ENCODE data around the gene ARMC2. TPM values are rescaled to one million over a fixed set of nuclear protein-coding genes. Genes with fewer than 3 reads are reported as not detected.
"Not testable (repeated sequence)": the region's sequence is repeated elsewhere in the genome, so short reads cannot be mapped to it uniquely, and the experiment has no call there.

The ARMC2 gene
- total and polyA plus RNA-seq, 2 of the 8 experiments (the other 6 are each of a cell fraction or from before 2014, with no cell fraction given) = 1.6 to 4.4 TPM

GRCh38 chr6:108865751-108866286 is 17.6 kb downstream of the ARMC2 start:
- H3K18ac ChIP-seq (ENCODE audit: extremely low read depth, low read length); H3K4me1 ChIP-seq (replicated peaks in 1 of 4; ENCODE audit: control insufficient read depth in 3 of 4, insufficient read depth in 4 of 4, low read length in 3 of 4); H2BK20ac ChIP-seq (ENCODE audit: low read length); H2BK12ac ChIP-seq (ENCODE audit: low read depth, low read length); H3K4me3 ChIP-seq (ENCODE audit: extremely low read depth in 1 of 4, insufficient read depth in 2 of 4, low read depth in 3 of 4, low read length in 4 of 4); POLR2A ChIA-PET (ENCODE audit: partially characterized antibody); H2BK120ac ChIP-seq (replicated peaks; ENCODE audit: low read depth, low read length); H4K20me1 ChIP-seq (replicated peaks in 1 of 2; ENCODE audit: control insufficient read depth in 1 of 2, insufficient read depth in 2 of 2, low read length in 2 of 2); H3K9me3 ChIP-seq (ENCODE audit: insufficient read depth in 2 of 2, low read depth in 1 of 2, low read length in 1 of 2); H4K91ac ChIP-seq (replicated peaks; ENCODE audit: insufficient read length, low read length); H2AK5ac ChIP-seq (ENCODE audit: low read depth, low read length); H3K9ac ChIP-seq (replicated peaks in 1 of 4; ENCODE audit: extremely low read depth in 1 of 4, low read depth in 3 of 4, low read length in 3 of 4); H3K27ac ChIP-seq (ENCODE audit: low read depth, low read length); H3K4me2 ChIP-seq (ENCODE audit: insufficient read depth in 1 of 2, low read depth in 2 of 2, low read length in 2 of 2); H3K14ac ChIP-seq (ENCODE audit: insufficient read length); H3K79me1 ChIP-seq (ENCODE audit: low read depth, low read length); H2AFZ ChIP-seq (ENCODE audit: low read length); H3K36me3 ChIP-seq (ENCODE audit: control insufficient read depth in 2 of 4, insufficient read depth in 4 of 4, low read length in 3 of 4); H3K4ac ChIP-seq (replicated peaks; ENCODE audit: insufficient read length, low read depth, low read length); DNase-seq (ENCODE audit: low read depth in 1 of 2, low spot score in 2 of 2); H3K27me3 ChIP-seq (replicated peaks in 1 of 4; ENCODE audit: control insufficient read depth in 3 of 4, extremely low read depth in 1 of 4, insufficient read depth in 3 of 4, low read length in 3 of 4); H2BK15ac ChIP-seq (ENCODE audit: low read length); H3K56ac ChIP-seq (replicated peaks; ENCODE audit: insufficient read length, low read depth, low read length); H3K79me2 ChIP-seq (ENCODE audit: control insufficient read depth in 1 of 2, insufficient read depth in 2 of 2, low read length in 2 of 2); H3K23me2 ChIP-seq (ENCODE audit: low read depth, low read length); H4K5ac ChIP-seq (ENCODE audit: insufficient read length, low read depth, low read length); H2BK5ac ChIP-seq (ENCODE audit: low read depth, low read length); H4K8ac ChIP-seq (ENCODE audit: extremely low read depth, insufficient read depth, low read length); FAIRE-seq; H3K23ac ChIP-seq (ENCODE audit: insufficient read length): not testable (repeated sequence)
- WGBS, 2 experiments (ENCODE audit: extremely low coverage in 1 of 2, insufficient coverage in 1 of 2, insufficient read length in 1 of 2, insufficient replicate concordance in 2 of 2, low coverage in 1 of 2, low lambda C conversion rate in 2 of 2, missing lambda C conversion rate in 1 of 2) = 85% methylated on average over 2 of the region's 2 CpGs; no CpG with 5 or more reads in 1 of the 2 experiments
- CTCF ChIA-PET (ENCODE audit: partially characterized antibody) = interaction anchor here (0.5 to 0.9 kb wide), 2 partner anchors 27 to 293 kb away, joined by 3 read pairs; no protein-coding TSS in a partner anchor

All from H1 (cell line).